K562 treated with DMSO at 1 percent for 24 hours (cell line): Measurements from ENCODE around the gene CTAGE8. TPM values are rescaled to one million over a fixed set of nuclear protein-coding genes. Genes with fewer than 3 reads are reported as not detected.

ENCODE experiments used
- total RNA-seq: library from RNA; unstranded; fragments of 300-600 nt; gene quantifications from 2 replicates; pipeline ENCODE4 v1.2.3, GENCODE V29; 2022; ENCODE audit warnings: low read depth; ENCODE audit not compliant: insufficient read depth

The CTAGE8 gene, protein sequence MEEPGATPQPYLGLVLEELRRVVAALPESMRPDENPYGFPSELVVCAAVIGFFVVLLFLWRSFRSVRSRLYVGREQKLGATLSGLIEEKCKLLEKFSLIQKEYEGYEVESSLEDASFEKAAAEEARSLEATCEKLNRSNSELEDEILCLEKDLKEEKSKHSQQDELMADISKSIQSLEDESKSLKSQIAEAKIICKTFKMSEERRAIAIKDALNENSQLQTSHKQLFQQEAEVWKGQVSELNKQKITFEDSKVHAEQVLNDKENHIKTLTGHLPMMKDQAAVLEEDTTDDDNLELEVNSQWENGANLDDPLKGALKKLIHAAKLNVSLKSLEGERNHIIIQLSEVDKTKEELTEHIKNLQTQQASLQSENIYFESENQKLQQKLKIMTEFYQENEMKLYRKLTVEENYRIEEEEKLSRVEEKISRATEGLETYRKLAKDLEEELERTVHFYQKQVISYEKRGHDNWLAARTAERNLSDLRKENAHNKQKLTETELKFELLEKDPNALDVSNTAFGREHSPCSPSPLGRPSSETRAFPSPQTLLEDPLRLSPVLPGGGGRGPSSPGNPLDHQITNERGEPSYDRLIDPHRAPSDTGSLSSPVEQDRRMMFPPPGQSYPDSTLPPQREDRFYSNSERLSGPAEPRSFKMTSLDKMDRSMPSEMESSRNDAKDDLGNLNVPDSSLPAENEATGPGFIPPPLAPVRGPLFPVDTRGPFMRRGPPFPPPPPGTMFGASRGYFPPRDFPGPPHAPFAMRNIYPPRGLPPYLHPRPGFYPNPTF
- total RNA-seq, result not detected in 2 replicates

DNA sequence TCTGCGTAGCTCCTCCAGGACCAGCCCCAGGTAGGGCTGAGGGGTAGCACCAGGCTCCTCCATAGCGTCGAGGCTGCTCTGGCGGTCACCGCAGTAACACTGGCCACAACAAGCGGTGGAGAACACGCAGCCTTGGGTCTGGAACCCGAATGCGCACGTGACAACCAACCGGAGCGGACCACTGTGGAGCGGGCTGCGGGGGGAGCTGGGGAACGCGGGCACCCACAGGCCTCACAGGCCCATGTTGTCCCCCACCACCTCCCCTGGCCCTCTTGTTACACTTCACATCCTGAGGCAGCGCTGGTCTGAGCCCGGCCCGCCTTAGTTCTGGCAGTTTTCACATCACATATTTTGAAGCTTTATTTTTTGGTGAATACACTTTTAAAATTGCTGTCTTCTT lies at the start of gene CTAGE8:
TSS of gene CTAGE8 (minus strand) at position 101 of the 400 bp plus-strand sequence. CDS start at position 63, 38 bp downstream.

DNA sequence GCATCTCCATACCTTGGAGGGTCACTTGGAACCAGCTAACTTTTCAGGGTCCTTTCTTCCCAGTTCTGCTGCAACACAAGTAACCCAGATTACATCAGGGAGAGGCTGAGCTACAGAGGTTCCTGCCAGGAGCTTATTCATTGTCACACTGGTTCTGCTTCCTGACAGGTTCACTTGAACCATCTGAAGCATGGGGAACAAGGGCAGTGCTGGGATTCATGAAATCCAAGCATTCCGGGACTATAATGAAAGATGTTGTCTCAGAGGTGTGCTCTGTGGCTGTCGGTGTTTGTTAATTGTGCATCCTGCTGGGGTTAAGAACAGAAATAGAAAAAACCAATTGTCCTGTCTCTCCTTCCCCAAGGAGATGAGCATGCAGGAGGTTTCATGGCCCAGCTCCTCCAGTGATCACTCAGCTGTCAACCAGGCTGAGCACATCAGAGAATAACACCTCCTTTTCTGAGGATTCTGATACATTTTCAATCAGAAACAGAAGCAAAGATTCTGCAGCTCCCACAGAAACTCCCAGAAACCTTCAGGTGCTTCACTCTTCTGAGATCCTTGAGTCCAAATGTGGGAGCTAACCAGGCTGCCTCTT lies 42.9 kb upstream of the CTAGE8 start, which contains the start of gene OR2A1:
TSS of gene OR2A1 (plus strand) at position 548 of the 598 bp plus-strand sequence. CDS start 5,706 bp downstream, outside the sequence.

DNA sequence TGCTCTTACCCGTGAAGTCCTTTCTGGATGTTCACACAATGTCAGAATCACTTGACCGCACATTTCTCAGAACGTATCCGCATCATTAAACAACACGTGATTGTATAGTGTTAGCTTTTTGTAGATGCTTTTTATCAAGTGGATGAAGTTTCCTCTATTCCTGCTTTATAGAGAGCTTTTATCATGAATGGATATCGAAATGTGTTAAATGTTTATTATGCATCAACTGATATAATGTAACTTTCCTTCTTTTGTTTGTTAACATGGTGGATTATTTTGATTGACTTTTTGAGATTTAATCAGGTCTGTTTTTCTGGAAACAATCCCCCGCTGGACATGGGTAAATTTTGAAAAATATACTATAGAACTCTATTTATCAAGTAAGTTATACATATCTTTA lies 4.4 kb downstream of the CTAGE8 start, which contains the start of gene OR2A7:
TSS of gene OR2A7 (minus strand) at position 101 of the 400 bp plus-strand sequence. CDS start 5,164 bp downstream, outside the sequence.

DNA sequence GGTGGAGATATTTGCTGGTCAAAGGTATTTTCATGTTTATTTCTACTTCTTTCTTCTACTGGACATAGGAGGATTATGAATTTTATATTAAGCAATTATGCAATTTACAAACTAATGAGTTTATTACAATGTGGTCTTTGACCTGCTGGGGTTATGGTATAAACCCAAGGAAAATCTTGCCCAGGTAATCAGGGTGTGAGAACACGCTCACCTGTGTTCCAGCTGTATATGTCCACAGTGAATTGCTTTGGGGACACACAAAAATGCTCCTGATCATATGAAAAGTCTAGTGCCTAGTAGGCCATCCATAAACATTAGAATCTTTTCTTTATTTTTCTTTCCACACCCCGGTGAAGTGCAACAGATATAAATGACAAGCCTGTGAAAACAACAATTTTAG lies 29.7 kb downstream of the CTAGE8 start, which contains the start of gene OR2A42:
TSS of gene OR2A42 (minus strand) at position 241 of the 400 bp plus-strand sequence. CDS start 6,762 bp downstream, outside the sequence.

Other genes starting within 250 kb of the CTAGE8 start
- not detected in 2 replicates for gene OR2A5, start 220.3 kb downstream of the CTAGE8 start, total RNA-seq
- not detected in 2 replicates for gene OR2A25, start 199.5 kb downstream of the CTAGE8 start, total RNA-seq
- not detected in 2 replicates for gene OR2A12, start 183.0 kb downstream of the CTAGE8 start, total RNA-seq
- not detected in 2 replicates for gene OR2A2, start 159.7 kb downstream of the CTAGE8 start, total RNA-seq
- gene OR2A14, start 146.1 kb downstream of the CTAGE8 start, total RNA-seq, result not detected in 2 replicates
- gene CTAGE4, start 85.8 kb downstream of the CTAGE8 start, total RNA-seq, result not detected in 2 replicates
- 0.25 TPM in 1 of 2 replicates, not detected in the other for gene ARHGEF35, start 73.5 kb downstream of the CTAGE8 start, total RNA-seq
- gene OR2A42, start 29.7 kb downstream of the CTAGE8 start, total RNA-seq, result not detected in 2 replicates
- not detected in 2 replicates for gene OR2A7, start 4.5 kb downstream of the CTAGE8 start, total RNA-seq
- not detected in 2 replicates for gene OR2A1, start 43.1 kb upstream of the CTAGE8 start, total RNA-seq
- gene ARHGEF5, start 86.1 kb upstream of the CTAGE8 start, total RNA-seq, result 0.45 and 0.47 TPM in 2 replicates
- not detected in 2 replicates for gene NOBOX, start 134.4 kb upstream of the CTAGE8 start, total RNA-seq